Measurements from ENCODE around the gene NTM.
"Not testable (repeated sequence)": the region's sequence is repeated elsewhere in the genome, so short reads cannot be mapped to it uniquely, and the experiment has no call there.

DNA sequence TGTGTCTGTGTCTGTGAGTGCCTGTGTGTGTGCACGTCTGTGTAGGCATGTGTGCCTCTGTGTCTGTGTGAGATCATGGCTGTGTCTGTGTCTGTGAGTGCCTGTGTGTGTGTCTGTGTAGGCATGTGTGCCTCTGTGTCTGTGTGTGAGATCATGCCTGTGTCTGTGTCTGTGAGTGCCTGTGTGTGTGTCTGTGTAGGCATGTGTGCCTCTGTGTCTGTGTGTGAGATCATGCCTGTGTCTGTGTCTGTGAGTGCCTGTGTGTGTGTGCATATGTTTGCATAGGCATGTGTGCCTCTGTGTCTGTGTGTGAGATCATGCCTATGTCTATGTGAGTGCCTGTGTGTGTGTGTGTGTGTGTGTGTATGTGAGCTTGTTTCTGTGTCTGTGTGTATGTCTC is 310.0 kb downstream of the NTM start:
- TF ChIP-seq EZH2 (IDR thresholded peaks at IDR 0.05; ENCODE audit: low read depth, low read length, severe bottlenecking); ZNF274 (IDR thresholded peaks at IDR 0.05; ENCODE audit: borderline replicate concordance, extremely low read depth, low read length); TAF1 (IDR thresholded peaks at IDR 0.05; ENCODE audit: low read depth, low read length); POLR2A (IDR thresholded peaks at IDR 0.05; ENCODE audit: control extremely low read depth in 1 of 2, low read depth in 2 of 2, low read length in 2 of 2); KDM1A (IDR thresholded peaks at IDR 0.05; ENCODE audit: borderline replicate concordance, low read length): not testable (repeated sequence)
